HG03060 (cell line): ENCODE data around the gene C3.
"Not testable (repeated sequence)": the region's sequence is repeated elsewhere in the genome, so short reads cannot be mapped to it uniquely, and the experiment has no call there.

Source experiments
- ATAC-seq: cut with Tn5 transposase; IDR thresholded peaks from one replicate; pipeline ENCODE4 v1.9.1; 2021; ENCODE audit warnings: low read depth, moderate number of reproducible peaks; ENCODE audit not compliant: unreplicated experiment

C3 gene

DNA sequence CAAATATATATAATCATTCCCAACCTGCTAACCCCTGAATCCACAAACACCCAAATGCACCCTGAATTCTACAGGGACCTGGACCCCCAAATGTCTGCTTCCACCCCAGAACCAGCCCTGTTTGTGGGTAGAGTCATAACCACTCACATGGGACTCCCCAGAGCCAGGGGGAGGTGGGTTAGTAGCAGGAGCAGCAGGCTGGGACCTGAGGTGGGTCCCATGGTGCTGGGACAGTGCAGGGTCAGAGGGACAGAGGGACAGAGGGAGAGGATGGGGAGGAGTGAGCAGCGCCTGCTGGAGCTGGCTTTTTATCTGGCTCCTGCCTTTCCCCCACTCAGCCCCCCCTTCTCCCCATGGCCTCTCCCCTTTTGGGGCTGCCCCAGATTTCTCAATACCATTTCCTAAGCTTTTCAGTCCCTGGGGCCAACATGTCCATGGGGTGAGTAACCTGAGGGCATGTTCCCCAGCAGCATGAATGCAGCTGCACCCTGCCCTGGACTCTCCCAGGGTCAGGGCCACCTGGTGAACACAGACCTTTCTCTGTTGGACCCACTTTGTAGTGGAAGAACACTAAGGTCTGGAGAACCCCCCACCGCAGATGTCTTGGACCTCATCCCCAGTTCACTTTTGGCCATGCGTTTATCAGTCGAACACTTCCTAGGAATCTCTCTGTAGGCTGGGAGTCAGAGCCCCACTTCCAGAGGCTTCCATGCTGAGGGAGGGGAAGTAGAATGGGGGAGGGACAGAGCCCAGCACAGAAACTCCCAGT is at the start of gene C3:
TSS of gene C3 (minus strand) at position 282 of the 769 bp plus-strand sequence. CDS start at position 221, 61 bp downstream.
- ATAC-seq, result no peak

GRCh38 chr19:6769006-6769619 is 48.7 kb upstream of the C3 start:
- ATAC-seq, result no peak

DNA sequence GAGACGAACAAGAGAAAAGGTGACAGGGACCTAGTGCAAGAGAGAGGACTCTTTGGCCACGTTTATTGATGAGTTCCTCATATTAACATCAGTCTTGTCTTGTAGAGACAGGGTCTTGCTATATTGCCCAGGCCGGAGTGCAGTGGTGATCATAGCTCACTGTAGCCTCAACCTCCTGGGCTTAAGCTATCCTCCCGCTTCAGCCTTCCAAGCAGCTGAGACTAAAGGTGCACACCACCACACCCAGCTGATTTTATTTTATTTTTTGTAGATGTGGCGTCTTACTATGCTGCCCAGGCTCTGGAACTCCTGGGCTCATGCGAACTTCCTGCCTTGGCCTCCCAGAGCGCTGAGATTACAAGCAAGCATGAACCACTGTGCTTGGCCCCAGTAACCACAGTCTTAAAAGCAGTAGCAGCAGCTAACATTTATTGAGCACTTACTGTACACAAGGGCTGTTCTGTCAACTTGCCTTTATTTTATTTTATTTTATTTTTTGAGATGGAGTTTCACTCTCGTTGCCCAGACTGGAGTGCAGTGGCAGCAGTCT is 47.9 kb upstream of the C3 start:
- no peak for ATAC-seq

DNA sequence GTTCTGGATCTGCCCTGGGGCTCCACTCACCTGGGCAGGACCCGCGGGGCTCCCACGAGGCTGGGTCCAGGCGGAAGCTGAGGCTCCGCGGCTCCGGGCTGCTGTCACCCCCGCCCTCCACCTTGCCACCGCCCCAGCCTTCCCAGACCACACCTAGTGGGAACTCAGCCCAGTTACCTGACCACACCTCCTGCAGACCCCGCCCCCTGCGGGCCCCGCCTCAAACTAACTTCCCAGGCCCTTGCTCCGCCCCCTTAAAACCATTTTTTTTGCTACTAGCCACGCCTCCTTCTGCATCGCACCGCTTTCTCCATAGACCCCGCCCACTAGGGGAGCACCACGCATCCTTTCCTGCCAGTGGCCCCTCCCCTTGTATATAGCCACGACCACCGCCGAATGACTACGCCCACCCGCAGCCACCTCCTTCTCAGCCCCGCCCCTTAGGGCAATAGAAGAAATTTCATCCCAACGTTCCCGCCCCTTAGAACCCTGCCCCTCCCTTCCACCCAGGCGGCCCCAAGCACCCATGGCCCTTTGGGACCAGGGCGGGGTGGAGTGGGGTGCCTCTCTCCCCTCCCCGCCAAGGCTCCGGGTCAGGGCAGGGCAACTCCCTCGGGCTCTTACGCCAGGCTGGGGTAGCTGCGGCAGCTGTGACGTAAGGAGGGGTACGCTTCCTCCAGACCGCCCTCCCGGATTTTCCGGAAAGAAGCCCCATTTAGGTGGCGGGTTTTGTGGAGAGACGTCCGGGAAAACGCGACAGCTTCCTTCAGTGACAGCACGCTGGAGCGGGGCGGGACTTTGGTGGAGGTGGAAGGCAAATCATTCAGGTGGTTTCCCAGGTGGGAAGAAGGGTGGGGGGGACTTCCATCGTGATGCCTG is 47.1 kb upstream of the C3 start, which contains the start of gene SH2D3A:
TSS of gene SH2D3A (minus strand) at position 79 of the 879 bp plus-strand sequence. CDS start 3,687 bp downstream, outside the sequence.
- ATAC-seq, result peak; percentile 60

DNA sequence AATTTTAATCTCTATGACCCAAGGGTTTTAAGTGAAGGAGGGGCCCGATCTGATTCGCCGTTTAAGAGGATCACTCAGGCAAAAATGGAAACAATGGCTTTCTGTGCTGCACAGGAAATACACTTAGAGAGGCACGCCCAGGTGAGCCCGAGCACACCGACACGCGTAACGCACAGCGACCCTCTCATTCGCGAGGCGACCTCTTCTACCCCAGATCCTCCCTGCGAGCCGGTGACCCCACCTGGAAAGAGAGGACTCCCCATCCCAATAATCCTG is 46.6 kb upstream of the C3 start:
- ATAC-seq, result no peak

GRCh38 chr19:6766357-6767080 is 46.1 kb upstream of the C3 start:
- ATAC-seq, result no peak

GRCh38 chr19:6765738-6766356 is 45.4 kb upstream of the C3 start:
- no peak for ATAC-seq

DNA sequence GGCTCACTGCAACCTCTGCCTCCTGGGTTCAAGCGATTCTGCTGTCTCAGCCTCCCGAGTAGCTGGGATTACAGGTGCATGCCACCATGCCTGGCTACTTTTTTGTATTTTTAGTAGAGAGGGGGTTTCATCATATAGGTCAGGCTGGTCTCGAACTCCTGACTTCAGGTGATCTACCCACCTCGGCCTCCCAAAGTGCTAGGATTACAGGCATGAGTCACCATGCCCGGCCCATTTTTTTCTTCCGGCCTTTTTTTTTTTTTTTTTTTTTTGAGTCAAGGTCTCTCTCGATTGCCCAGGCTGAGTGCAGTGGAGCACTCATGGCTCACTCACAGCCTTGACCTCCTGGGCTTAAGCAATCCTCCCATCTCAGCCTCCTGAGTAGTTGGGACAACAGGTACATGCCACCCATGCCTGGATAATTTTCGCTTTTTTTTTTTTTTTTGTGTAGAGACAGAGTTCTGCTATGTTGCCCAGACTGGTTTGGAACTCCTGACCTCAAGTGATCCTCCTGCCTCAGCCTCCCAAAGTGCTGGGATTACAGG is 41.9 kb upstream of the C3 start:
- ATAC-seq, result not testable (repeated sequence)

GRCh38 chr19:6761053-6761676 is 40.7 kb upstream of the C3 start:
- ATAC-seq, result no peak

- ATAC-seq, result no peak
Observed at GRCh38 chr19:6760606-6761005, 40.2 kb upstream of the C3 start.

DNA sequence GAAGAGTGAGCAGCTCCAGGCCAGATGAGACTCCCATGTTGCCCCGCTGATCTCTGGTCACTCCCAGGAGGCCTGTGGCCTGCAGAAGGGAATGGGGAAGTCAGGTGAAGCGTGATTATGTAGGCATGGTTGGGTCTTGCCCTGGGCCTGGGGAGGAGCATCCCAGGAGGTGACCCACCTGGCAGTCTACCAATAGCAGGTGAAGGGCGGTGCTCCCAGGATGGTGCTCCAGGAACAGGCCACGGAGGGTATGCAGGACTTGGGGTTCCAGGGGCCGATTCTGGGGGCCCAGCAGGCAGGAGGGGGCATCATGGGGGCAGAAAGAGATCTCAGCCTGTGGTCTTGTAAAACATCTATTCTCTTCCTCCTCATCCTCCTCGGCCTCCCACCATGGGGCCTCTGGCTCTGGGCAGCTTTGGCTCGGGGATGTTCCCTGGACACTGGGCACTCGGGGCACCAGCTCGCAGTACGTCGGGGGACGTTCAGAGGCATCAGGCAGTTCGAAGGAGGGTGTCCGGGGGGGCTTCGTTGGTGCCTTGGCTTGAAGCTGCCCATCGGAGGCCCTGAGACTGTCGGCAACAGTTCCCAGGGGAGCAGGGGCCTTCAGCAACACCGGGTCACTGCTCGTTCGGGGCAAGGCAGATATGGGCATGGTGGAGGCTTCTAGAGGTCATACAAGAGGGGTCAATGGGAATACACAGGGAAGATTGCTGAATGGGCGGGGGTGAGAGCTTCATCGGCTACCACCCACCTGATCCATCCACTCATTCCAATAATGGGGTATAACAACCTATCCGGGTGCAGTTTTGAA is 34.4 kb upstream of the C3 start:
- no peak for ATAC-seq

GRCh38 chr19:6754136-6754535 is 33.7 kb upstream of the C3 start:
- ATAC-seq, result no peak

DNA sequence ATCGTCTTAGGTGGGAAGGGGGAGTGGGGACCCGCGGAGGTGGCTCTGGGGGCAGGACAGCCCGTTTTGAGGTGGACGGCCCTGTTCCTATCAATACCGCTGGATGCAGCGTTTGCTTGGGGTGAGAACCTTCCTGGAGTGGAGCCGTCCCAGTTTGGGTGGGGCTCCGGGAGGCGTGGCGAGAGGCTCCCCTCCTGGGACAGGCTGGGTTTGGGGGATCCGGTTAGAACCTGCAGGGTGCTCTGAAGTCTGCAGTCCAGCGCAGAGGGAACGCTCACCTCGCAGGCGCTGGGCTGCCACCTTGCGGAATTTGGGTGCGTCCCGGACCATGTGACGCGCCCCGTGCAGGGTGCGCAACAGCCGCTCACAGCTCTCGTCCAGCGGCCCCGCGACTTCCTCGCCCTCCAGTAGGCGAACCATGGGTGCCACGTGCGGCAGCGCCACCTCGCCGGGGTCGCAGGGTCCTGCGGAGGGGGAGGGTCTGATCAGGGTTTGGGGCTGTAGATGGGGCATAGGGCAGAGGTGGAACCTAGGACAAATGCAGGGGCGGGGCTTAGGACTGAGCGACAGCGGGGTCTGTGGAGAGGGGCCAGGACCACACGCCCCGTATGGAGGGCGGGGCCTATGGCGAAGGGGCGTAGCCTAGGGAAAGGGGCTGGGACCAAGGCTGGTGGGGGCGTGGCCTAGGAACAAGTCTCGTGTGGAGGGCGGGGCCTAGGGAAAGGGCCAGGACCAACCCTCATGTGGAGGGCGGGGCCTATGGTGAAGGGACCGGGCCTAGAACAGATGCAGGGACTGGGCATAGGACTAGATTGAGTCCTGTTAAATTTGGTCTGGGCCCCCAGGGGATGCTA is 33.0 kb upstream of the C3 start:
- ATAC-seq, result no peak

- ATAC-seq, result no peak
Observed at GRCh38 chr19:6752256-6753177, 32.1 kb upstream of the C3 start.

- ATAC-seq, result no peak
Observed at GRCh38 chr19:6751189-6751588, 30.7 kb upstream of the C3 start.

- ATAC-seq, result no peak
Observed at GRCh38 chr19:6750062-6750461, 29.6 kb upstream of the C3 start.
